ENCODE data around the gene SPRED2.

Gene SPRED2

DNA sequence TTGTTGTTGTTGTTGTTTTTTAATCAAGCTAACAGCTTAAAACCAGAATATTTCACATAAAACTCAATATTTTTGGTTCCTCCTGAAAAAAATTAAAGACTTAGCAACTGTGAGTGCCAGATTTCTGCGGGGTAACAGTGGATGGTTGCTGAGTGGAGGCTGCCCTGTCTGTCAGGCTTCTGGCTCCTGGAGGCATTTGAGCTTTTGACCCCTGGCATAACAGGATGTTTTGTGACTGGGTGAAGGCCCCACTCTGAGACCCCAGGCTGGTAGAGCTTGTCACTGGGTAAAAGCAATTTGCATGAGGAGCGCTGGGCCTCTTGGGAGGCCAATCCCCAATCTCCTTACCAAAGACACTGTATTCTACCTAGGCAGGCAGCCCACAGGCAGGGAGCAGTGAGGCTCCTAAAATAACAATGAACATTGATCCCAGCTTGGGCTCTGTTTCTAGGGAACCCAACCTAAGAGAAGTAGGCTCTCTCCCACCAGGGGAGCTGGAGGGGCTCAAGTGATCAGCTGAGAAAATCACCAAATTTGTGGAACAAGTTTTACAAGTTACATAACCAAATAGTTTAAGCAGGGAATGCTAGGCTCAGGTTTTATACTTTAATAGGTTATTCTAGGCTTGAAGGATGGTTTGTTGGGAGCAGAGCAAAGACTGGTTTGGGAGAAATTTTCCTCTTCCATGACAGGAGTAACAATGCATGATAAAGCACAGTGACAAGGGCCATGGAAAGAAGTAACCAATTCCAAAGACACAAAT, 5.9 kb upstream of the SPRED2 start:
- DNase-seq: no peak

DNA sequence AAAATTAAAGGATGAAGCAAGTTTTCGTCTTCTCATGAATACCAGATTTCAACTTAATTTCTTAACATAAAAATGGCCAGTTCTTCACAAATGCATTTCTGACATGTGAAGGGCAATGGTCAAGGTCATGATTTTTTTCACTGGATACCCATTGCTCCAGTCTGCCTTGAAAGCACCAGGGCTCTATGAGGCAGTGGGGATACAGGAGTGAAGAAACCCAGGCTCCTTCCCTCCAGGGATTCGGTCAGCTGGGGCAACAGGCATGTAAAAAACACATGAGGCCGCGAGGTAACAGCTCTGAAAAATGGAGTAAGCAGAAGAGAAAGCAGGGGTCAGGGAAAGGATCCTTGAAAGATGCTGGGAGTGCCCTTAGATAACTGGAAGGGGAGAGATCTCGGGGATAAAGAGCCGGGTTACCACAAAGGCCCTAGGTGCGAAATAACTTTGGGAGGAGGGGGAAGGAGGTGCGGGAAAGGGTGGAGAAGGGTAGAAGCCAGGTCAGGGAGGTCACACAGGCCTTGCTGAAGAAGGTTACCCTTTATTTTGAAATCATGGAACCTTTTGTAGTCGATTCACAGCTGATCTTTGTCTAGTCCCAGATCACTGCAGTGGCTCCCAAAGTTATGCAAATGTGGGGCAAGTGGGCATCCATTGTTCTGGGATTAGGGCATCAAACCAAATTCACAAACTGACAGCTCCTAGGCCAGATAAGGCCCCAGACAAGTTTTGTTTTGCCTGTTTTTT, 5.2 kb upstream of the SPRED2 start:
- no peak for DNase-seq

DNA sequence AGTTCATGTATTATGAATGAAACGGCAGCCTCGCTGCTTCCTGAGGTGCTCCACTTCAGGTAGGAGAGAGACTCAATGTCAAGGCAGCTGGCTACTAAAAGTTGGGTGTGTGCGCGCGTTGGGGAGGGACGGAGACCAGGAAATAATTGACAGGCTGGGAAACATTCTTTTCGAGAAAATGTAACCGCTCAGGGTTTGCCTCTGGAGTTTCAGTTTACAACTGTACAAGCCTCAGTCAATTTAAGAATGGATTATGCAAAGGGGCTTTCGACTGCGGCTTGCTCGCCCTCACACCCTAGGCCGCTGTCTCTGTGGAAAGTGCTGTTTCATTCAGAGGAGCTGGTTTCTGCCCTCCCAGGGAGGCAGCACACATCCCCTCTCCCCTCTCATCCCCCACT, 4.4 kb upstream of the SPRED2 start:
- no peak for DNase-seq

DNA sequence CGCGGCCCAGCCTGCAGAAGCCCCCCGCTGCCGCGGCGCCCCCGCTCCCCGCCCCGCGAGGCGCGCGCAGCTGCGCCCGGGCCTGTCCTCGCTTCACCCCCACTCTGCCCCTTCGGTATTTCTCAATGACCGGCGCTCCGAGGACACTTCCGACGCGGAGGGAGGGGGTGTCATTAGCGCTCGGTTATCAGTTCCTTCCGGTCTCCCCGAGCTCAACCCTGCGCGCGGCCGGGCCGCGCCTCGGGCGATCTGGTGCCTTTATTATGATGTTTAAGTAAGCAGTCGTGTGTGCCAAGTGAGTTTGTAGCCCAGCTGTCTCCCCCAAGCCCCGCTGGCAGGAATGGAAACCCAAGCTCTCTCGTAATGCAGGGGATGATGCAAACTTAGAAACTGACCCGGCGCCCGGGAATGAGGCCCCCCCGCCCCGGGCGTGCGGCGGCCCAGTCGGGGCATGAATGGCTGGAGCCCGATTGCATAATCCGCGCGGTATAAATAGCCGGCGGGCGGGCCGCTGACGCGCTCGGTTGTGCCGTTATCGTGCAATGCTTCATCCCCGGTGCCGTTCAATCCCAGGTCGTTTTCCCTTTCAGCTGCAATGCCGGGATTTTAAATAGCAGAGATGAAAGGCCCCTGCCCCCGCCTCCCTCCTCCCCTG, 3.9 kb upstream of the SPRED2 start:
- DNase-seq: peak; percentile 73

DNA sequence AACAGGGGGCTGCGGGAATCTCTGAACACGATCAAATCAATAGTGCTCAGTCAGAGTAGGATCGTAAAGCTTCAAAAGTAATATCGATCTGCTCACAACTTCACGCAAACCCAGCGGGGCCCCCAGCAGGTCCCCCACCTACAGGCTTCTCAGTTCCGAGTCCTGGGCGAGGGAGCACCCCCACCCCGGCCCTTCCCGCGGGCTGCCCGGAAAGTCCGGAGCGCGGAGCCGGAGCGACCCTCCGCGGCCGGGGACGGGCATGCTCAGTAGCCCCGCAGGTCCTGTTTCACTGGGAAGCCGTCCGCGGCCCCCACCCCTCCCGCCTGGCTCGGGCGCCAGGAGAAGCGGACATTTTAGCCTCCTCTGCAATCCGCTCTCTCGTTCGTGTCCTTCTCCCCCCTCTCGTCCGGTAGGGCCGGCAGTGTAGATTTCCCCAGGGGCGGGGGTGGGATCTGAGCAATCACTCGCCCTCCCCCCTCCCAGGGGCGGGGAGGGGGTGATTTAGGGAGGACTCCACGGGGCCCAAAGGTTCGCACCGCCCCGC, 3.3 kb upstream of the SPRED2 start:
- DNase-seq: peak; percentile 64

DNA sequence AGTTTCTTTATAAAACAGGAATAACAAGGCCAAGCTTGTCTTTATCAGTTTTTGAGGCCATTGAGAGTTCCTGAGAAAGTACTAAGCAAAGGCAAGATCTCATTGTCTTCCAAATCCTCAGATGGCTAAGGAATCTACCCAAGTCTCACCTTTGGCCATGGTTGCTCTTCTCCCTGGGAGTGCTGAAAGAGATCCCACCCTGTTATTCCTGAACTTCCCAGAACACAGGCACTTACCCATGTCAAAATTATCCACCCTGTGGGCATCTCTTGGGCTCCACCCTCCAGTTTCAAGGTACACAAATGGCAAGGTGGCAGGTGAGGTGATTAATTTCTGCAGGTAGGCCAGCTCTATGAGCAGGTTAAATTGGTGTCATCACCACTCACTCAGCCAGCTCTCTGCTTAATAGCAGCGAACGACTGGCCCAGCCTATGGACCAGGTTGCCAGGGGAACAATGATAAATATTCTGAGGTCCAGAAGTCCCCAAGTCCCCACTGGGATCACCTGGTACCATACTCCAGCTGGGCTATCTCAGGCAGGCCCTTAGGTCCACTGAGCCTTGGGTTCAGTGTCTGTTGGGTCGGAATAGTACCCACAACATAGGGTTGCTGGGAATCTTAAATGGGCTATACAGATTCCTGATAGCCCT, 2.3 kb upstream of the SPRED2 start:
- DNase-seq: no peak

DNA sequence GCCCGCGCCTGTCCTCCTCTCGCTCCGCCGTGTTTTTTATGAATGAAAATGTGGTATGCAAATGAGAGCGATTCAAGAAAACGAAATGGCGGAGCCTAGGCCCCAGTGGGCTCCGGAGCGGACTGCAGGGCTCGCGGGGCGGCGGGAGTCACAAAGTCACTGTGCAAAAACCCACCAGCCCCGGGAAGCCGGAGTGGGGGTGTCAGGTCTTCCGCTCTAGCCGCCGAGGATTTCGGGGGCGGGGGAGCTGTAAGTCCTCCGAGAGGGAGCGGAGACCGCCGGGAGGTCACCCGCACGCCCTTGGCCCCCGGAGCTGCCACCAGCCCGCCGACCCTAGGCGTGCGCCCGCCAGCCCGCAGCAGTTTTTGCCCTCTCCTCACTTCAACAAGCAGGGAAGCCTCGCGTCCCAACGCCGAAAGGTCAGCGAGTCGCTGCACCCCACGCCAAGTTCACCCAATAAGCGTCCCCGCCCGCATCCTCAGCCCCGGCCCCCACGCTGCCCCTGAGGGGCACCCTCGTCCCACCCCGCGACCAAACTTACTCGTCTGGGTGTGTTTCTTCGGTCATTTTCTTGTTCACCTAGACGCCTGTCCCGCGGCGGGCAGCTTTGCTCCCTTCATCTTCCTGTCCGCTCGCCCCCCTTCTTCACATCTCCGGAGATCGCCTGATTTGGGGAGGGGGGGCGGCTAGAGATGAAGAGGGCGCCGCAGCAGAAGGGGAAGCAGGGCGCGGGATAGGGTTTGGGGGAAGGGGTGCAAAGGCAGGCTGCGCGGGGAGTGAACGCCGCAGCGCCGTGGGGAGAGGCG, 775 bp downstream of the SPRED2 start:
- DNase-seq: peak; percentile 46

DNA sequence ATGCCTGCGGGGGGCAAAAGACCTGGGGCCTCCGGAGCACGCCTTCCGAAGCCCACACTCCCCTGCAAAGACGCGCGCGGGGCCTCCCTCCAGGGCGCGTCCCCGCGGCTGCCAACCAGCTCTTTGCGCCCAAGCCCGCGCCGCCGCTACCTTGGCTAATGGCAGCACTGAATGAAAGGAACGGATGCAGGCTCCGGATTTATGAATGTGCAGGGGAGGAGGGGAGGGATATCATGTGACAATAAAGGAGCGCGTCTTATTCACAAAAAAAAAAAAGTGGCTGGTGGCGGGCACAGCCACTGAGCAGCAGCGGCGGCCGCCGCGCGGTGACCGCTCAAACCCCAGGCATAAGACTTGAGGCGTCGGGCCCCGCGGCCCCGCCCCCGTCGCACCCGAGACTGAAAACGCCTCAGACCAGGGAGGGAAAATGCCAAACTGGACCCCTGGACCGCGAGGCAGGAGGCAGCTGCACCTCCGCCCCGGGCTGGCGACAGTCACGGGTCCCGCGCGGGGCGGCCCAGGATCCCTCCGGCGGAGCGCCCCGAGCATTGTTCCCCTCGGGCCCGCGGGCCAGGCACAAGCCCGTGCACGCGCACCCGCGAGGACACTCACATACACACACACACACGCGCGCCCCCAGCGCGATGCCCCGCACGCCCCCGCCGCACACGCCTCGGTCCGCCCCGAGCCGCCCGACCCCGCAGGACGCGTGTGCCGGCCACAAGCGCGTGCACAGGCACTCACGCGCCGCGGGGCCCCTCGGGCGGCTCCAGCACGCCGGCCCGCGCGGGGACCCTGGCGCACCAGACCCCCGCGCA, 1.6 kb downstream of the SPRED2 start:
- peak; percentile 68 for DNase-seq

DNA sequence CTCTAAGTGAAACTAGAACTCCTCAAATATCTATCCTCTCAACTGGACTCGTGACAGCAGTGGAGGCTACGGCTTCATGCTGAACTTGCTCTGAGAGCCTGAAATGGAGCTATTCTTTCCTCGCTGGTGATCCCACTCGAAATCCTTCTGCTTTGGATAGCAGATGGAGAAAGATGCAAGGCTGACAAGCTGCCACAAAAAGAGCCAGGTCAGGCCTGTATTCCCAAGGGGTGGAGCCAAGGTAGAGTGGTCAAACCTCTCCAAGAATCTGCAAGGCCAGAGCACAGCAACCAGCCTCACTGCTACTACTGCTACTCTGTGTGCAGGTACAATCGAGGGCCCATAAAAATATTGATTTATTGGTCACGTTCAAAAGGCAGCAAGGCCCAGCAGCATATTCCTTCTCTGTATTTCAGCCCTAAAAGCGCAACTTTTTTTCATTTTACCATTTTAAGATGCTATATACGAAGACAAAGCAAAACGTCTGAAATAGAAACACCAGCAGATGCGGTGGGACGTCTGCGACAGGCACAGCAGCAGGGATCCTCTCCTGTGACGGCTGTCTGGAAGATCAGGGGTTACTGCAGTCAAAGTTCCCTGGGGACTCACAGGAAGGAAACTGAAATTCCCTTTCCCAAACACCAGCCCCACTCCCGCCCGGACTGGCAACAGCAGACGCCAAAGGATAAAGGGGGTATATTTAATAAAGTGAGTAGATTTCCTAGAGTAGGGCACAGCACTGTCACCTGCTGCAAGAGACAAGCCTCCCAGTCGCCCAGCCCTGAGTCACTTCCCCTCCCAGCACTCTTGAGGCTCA, 2.4 kb downstream of the SPRED2 start:
- no peak for DNase-seq

DNA sequence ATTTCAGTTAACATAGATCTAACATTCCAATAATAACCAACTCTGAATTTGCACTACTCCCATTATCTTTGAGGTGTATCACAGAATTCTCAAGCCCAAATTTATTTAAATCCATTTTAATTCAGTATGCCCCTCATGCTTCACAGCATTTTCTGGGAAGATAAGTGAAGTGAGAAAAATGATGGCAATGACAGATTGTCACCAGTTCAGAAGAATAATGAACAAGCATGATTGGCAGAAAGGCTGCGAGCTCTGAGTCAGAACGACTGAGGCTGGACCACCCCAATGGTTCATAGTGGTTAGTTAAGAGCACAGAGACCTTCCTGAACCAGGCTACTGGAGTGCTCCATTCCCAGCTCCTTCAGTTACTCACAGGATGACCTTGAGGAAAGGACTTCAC, 4.9 kb downstream of the SPRED2 start:
- no peak for DNase-seq

DNA sequence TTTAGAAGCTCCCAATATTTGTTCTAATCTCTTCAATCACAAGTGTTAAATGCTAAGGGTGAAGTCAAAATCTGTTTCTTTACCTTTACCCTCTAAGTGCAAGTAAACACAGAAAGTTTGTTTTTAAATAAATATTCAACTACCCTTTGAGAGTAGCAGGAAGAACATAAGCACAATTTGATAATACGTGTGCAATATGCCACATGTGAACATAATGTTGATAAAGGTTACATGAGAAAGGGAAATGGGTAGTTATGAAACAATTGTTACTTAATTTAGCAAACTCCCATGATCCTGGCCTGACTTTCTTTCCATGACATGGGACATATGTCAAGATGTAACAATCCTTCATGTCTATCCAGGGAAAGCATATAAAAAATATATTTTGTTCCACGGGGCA, 7.1 kb downstream of the SPRED2 start:
- no peak for DNase-seq

DNA sequence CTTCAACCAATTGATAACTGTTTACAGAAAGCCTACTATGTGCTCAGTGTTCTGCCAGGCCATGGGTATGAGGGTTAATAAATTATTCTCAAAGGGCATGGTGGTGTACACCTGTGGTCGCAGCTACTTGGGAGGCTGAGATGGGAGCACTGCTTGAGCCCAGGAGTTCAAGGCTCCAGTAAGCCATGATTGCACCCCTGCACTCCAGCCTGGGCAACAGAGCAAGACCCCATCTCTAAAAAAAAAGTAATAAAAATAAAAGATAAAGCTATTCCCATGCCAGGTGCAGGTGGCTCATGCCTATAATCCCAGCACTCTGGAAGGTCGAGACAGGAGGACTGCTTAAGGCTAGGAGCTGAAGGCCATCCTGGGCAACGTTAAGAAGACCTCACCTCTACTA, 8.0 kb downstream of the SPRED2 start:
- no peak for DNase-seq

DNA sequence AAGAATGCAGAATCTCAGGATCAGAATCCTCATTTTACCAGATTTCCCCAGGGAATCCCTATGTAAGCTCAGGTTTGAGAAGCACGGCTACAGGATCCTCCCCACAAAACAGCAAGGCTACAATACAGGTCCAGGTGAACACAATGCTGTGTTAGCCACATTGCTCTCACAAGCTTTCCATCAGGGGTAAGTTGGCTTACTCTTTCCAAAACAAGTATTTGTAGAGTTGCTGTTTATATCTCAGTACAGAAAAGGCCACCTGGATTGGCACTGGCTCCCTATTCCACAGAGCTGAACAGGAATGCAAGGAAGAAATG, 11.0 kb downstream of the SPRED2 start:
- no peak for DNase-seq

DNA sequence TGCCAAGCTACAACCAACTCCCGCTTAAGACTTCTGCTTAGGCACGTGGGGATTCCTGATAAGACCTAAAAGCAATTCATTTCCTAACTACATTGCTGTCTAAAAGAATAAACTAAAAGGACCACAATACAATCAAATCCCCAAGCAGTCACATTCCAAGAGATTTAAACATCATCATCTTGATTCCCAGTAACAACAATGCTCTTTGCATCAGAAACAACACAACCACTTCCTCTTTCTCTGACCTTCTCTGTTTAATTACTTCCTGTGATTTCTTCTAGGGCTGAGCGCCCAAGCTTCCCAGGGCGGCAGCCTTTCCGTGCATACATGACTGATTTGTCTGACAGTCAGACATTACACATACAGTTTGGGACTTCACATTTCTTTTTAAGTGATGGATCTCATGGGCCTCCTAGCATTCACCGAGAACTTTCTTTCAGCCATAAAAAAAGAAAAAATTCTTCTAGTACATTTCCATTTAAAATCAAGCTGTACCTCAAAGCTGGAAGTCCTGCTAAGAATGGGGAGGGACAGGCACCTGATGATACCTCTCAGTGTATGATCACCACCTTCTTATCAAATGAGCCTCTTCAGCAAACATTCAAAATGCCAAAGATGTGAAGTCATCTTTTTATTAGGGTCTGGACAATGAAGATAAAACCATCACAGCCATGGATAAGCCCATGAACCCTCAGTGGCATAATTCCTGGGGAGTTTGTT, 11.5 kb downstream of the SPRED2 start:
- DNase-seq: no peak

DNA sequence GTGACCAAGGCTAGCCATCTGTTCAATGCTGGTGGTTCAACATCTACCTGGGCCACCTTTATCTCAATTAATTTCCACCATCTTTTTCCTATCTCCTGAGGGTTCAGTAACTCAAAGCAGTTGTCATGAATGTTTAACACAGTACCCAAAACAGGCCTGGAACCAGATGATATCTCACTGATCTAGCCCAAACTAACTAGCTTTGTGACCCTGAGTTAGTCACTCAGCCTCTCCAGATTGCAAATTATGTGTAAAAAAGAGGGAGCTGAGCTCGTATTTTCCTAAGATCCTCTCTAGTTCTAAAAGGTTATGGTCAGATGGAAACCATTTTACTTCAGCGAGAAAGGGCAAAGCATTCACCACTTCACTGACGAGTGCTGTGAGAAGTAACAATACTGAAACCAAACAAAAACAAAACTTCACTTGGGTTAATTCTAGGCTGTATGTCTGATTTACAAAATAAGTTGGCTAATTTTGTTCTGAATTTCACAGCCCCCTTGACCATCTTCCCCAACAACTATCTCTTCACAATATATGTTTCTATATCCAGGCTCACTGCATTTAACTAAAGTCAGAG, 14.8 kb downstream of the SPRED2 start:
- DNase-seq: no peak

DNA sequence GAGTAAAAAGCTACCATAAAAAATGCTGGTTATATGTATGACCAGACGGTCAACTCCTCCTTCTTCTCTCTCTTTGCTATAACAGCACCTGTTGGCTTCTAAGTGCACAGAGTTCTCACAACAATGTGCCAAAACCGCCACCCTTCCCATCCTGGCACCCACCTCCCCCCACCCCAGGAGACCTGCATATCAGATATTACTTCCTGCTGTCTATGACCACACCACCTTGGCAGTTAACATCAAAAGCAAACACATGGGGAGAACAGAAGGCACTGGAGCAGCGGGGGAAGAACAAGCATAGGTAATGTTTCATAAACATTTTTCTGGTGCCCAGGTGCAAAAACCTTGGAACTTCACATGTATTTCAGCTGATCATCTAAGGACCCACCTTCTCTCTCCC, 15.5 kb downstream of the SPRED2 start:
- no peak for DNase-seq

DNA sequence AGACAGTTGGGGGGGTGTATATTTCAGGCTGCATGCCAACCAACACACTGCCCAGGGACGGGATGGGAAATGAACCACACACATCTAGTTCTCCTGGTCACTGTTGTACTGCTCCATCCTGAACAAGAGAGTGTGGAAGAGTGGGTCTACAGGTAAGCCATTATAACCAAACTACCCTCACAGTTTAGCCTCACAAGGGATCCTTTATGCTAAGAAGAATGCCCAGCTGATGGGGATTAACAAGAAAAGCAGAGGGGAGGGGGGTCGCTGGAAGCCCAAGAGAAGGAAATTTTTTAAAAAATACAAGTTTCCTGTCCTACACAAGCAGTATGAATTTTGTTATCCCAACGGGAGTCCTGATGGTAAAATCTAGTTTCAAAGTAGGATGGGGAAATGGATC, 16.1 kb downstream of the SPRED2 start:
- DNase-seq: no peak

DNA sequence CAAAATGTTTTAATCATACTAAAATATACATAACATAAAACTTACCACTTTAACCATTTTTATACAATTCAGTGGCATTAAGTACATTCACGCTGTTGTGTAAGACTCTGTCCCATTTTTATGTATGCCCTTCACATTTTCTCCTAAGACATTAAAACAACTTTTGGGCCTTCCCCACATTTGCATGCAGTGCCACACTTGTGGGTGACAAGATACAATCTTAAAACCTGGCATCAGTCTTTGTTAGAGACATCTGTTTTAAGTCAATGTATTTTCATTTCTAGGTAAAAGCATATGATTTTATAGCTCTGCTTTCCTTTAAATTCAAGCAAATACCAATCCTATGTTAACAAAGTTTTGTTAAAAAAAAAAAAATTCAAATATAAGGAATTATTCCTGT, 17.3 kb downstream of the SPRED2 start:
- no peak for DNase-seq

DNA sequence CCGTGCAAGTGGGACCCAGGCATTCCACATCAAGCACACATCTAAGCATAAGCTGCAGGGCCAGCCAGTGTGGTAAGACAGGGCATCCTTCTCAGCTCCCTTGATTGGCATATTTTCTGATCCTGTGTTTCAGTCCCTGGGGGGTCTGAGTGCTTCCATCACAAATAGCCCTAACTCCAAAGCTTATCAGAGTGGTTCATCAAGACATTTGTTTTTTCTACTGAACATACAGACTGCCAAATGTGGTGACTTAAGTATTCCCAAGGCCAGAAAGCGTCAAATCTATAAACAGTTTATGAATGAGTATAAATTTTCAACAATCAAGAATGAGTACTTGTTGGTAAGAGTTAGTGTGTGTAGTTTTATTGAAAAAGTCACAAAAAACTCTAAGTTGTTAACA, 18.8 kb downstream of the SPRED2 start:
- no peak for DNase-seq

DNA sequence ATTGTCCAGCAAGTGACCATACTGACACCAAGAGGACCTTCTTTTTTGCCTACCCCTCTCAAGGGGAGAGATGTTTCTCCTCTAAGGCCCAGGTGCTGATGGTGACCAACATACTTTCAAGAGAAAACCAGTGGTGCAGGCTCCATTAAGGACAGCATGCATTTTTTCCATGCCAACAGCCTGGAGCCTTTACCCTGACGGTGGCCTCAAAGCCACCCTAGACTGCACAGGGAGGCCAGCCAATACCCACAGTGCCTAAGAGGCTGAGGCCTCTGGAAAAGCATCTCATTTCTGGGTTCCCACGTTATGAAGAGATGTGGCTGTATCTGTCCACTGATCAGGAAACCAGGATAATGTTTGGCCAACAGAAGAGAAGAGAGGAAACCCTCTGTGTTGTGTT, 19.3 kb downstream of the SPRED2 start:
- no peak for DNase-seq
